Measurements from ENCODE around the gene SRRM4. TPM values are rescaled to one million over a fixed set of nuclear protein-coding genes. Genes with fewer than 3 reads are reported as not detected.

The SRRM4 gene
- total and polyA plus RNA-seq, 4 donors, result not detected

GRCh38 chr12:119158402-119158801 lies 177.1 kb downstream of the SRRM4 start:
- no peak overlapping the region for H3K9ac ChIP-seq (ENCODE audit: low read depth in 1 of 2, low read length in 2 of 2)
- no peak overlapping the region for H3K27ac ChIP-seq (ENCODE audit: low read depth in 1 of 2, low read length in 2 of 2)
- TF ChIP-seq JUND (IDR thresholded peaks at IDR 0.05) (no peak), EGR1 (IDR thresholded peaks at IDR 0.05; ENCODE audit: low read depth in 2 of 2) (no peak), FOXA2 (IDR thresholded peaks at IDR 0.05) (no peak), RXRA (IDR thresholded peaks at IDR 0.05) (no peak), SP1 (IDR thresholded peaks at IDR 0.05) (no peak), TAF1 (conservative IDR thresholded peaks at IDR 0.05) (no peak)
- no peak overlapping the region for H3K4me3 ChIP-seq (ENCODE audit: low read depth in 1 of 3, low read length in 3 of 3)
- DNase-seq (ENCODE audit: low spot score), result no peak
- H3K27me3 ChIP-seq (ENCODE audit: control insufficient read depth in 4 of 4, insufficient read depth in 4 of 4, low read length in 3 of 4), result peaks cover 0 to 4% (median 0%) of the 10 kb centered on the region in 4 donors
- no peaks in the 10 kb centered on the region for H3K4me1 ChIP-seq (ENCODE audit: control insufficient read depth in 4 of 4, insufficient read depth in 4 of 4, low read length in 3 of 4)
- no peaks in the 10 kb centered on the region for H3K36me3 ChIP-seq (ENCODE audit: control insufficient read depth in 4 of 4, insufficient read depth in 3 of 4, low read depth in 1 of 4, low read length in 3 of 4)
- WGBS, result 67% methylated on average over 7 of the region's 7 CpGs
- H3K9me3 ChIP-seq (ENCODE audit: control insufficient read depth in 4 of 4, low read length in 3 of 4), result no peaks in the 10 kb centered on the region

- H3K9me3 ChIP-seq (ENCODE audit: control insufficient read depth in 4 of 4, low read length in 3 of 4), result no peaks in the 10 kb centered on the region
- no peak overlapping the region for H3K9ac ChIP-seq (ENCODE audit: low read depth in 1 of 2, low read length in 2 of 2)
- H3K4me3 ChIP-seq (ENCODE audit: low read depth in 1 of 3, low read length in 3 of 3), result no peak overlapping the region
- peaks cover 0 to 4% (median under 1%) of the 10 kb centered on the region in 4 donors for H3K27me3 ChIP-seq (ENCODE audit: control insufficient read depth in 4 of 4, insufficient read depth in 4 of 4, low read length in 3 of 4)
- no peak for DNase-seq (ENCODE audit: low spot score)
- H3K4me1 ChIP-seq (ENCODE audit: control insufficient read depth in 4 of 4, insufficient read depth in 4 of 4, low read length in 3 of 4), result no peaks in the 10 kb centered on the region
- no peaks in the 10 kb centered on the region for H3K36me3 ChIP-seq (ENCODE audit: control insufficient read depth in 4 of 4, insufficient read depth in 3 of 4, low read depth in 1 of 4, low read length in 3 of 4)
- TF ChIP-seq RXRA (IDR thresholded peaks at IDR 0.05) (no peak), EGR1 (IDR thresholded peaks at IDR 0.05; ENCODE audit: low read depth in 2 of 2) (no peak), FOXA2 (IDR thresholded peaks at IDR 0.05) (no peak), HNF4A (conservative IDR thresholded peaks at IDR 0.05) (no peak), SP1 (IDR thresholded peaks at IDR 0.05) (no peak), RAD21 (IDR thresholded peaks at IDR 0.05) (no peak), YY1 (IDR thresholded peaks at IDR 0.05) (no peak), FOXA1 (IDR thresholded peaks at IDR 0.05) (no peak), ZBTB33 (IDR thresholded peaks at IDR 0.05) (no peak), MAX (IDR thresholded peaks at IDR 0.05) (no peak)
- TF ChIP-seq, protein P1, sequence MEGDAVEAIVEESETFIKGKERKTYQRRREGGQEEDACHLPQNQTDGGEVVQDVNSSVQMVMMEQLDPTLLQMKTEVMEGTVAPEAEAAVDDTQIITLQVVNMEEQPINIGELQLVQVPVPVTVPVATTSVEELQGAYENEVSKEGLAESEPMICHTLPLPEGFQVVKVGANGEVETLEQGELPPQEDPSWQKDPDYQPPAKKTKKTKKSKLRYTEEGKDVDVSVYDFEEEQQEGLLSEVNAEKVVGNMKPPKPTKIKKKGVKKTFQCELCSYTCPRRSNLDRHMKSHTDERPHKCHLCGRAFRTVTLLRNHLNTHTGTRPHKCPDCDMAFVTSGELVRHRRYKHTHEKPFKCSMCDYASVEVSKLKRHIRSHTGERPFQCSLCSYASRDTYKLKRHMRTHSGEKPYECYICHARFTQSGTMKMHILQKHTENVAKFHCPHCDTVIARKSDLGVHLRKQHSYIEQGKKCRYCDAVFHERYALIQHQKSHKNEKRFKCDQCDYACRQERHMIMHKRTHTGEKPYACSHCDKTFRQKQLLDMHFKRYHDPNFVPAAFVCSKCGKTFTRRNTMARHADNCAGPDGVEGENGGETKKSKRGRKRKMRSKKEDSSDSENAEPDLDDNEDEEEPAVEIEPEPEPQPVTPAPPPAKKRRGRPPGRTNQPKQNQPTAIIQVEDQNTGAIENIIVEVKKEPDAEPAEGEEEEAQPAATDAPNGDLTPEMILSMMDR (IDR thresholded peaks at IDR 0.05; ENCODE audit: low read depth, low read length, missing input control), result no peak
- TF ChIP-seq, protein P2, sequence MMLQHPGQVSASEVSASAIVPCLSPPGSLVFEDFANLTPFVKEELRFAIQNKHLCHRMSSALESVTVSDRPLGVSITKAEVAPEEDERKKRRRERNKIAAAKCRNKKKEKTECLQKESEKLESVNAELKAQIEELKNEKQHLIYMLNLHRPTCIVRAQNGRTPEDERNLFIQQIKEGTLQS (IDR thresholded peaks at IDR 0.05), result no peak
- no peak overlapping the region for H3K27ac ChIP-seq (ENCODE audit: low read depth in 1 of 2, low read length in 2 of 2)
- WGBS, result 69% methylated on average over 2 of the region's 2 CpGs
These were observed 178.5 kb downstream of the SRRM4 start for GRCh38 chr12:119159844-119160243.

DNA sequence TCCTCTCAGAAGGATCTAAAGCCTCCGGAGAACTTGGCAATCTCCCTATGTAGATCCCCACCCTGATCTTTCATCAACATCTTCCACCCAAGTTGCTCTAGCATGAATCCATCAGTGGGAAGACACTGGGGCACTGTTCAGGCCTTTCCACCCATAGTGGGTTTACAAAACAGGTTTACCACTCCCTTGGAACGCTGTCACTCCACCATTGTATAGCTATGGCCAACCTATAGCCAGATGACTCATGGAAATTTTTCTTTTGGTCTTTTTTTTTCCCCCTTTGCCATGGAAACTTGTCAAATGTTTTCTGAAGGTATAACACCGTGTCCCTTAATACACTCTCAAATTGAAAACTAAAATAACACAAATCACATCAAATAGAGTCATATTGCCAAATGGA lies 186.6 kb downstream of the SRRM4 start:
- no peaks in the 10 kb centered on the region for H3K9me3 ChIP-seq (ENCODE audit: control insufficient read depth in 4 of 4, low read length in 3 of 4)
- WGBS, result 81% methylated on average over 3 of the region's 3 CpGs
- H3K36me3 ChIP-seq (ENCODE audit: control insufficient read depth in 4 of 4, insufficient read depth in 3 of 4, low read depth in 1 of 4, low read length in 3 of 4), result no peaks in the 10 kb centered on the region
- H3K4me1 ChIP-seq (ENCODE audit: control insufficient read depth in 4 of 4, insufficient read depth in 4 of 4, low read length in 3 of 4), result no peaks in the 10 kb centered on the region
- no peak overlapping the region for H3K9ac ChIP-seq (ENCODE audit: low read depth in 1 of 2, low read length in 2 of 2)
- no peak overlapping the region for H3K4me3 ChIP-seq (ENCODE audit: low read depth in 1 of 3, low read length in 3 of 3)
- H3K27ac ChIP-seq (ENCODE audit: low read depth in 1 of 2, low read length in 2 of 2), result no peak overlapping the region
- no peak for DNase-seq (ENCODE audit: low spot score)
- peaks cover 0 to 7% (median 0%) of the 10 kb centered on the region in 4 donors for H3K27me3 ChIP-seq (ENCODE audit: control insufficient read depth in 4 of 4, insufficient read depth in 4 of 4, low read length in 3 of 4)
- TF ChIP-seq, protein P2 (IDR thresholded peaks at IDR 0.05), result no peak
- TF ChIP-seq JUND (IDR thresholded peaks at IDR 0.05) (no peak), SP1 (IDR thresholded peaks at IDR 0.05) (no peak), YY1 (IDR thresholded peaks at IDR 0.05) (no peak), FOXA1 (IDR thresholded peaks at IDR 0.05) (no peak), GABPA (IDR thresholded peaks at IDR 0.05 in 1 of 2, conservative IDR thresholded peaks at IDR 0.05 in 1 of 2) (no peak), REST (IDR thresholded peaks at IDR 0.05) (no peak)
- TF ChIP-seq, protein P1 (IDR thresholded peaks at IDR 0.05; ENCODE audit: low read depth, low read length, missing input control), result no peak

Measured in liver (tissue), 9 donors.